Right forelimb (tissue), 1 donor: ENCODE results near the gene ZDHHC11B.
"Not testable (repeated sequence)": the region's sequence is repeated elsewhere in the genome, so short reads cannot be mapped to it uniquely, and the experiment has no call there.

Experiments
- DNase-seq: peaks from one replicate; pipeline ENCODE4 v3.0.0-alpha.2; 2018

ZDHHC11B gene

GRCh38 chr5:714215-715118 is 70.1 kb downstream of the ZDHHC11B start:
- DNase-seq: not testable (repeated sequence)

- DNase-seq: not testable (repeated sequence)
These were observed 70.8 kb downstream of the ZDHHC11B start for GRCh38 chr5:713686-714085.

- not testable (repeated sequence) for DNase-seq
These were observed 75.5 kb downstream of the ZDHHC11B start for GRCh38 chr5:708848-709517.

GRCh38 chr5:708374-708773 is 76.2 kb downstream of the ZDHHC11B start:
- DNase-seq: not testable (repeated sequence)

GRCh38 chr5:706127-706526 is 78.4 kb downstream of the ZDHHC11B start:
- not testable (repeated sequence) for DNase-seq

- not testable (repeated sequence) for DNase-seq
These were observed 87.5 kb downstream of the ZDHHC11B start for GRCh38 chr5:696753-697702.

GRCh38 chr5:696191-696590 is 88.3 kb downstream of the ZDHHC11B start:
- not testable (repeated sequence) for DNase-seq

- not testable (repeated sequence) for DNase-seq
These were observed 89.1 kb downstream of the ZDHHC11B start for GRCh38 chr5:695475-695874.

GRCh38 chr5:694042-694431 is 90.5 kb downstream of the ZDHHC11B start:
- DNase-seq: not testable (repeated sequence)

GRCh38 chr5:693271-694041 is 91.1 kb downstream of the ZDHHC11B start, which contains the start of gene TPPP:
TPPP (minus strand) TSS chr5:693352; CDS start chr5:678060, 15,292 bp downstream.
- DNase-seq: peak; percentile 82

GRCh38 chr5:692529-693041 is 91.9 kb downstream of the ZDHHC11B start:
- DNase-seq: not testable (repeated sequence)

GRCh38 chr5:691817-692528 is 92.6 kb downstream of the ZDHHC11B start:
- no peak for DNase-seq

- not testable (repeated sequence) for DNase-seq
These were observed 93.5 kb downstream of the ZDHHC11B start for GRCh38 chr5:691049-691448.

- not testable (repeated sequence) for DNase-seq
These were observed 94.2 kb downstream of the ZDHHC11B start for GRCh38 chr5:690293-690692.

- not testable (repeated sequence) for DNase-seq
These were observed 96.0 kb downstream of the ZDHHC11B start for GRCh38 chr5:688348-689010.

GRCh38 chr5:686936-687335 is 97.6 kb downstream of the ZDHHC11B start:
- not testable (repeated sequence) for DNase-seq

GRCh38 chr5:686172-686523 is 98.4 kb downstream of the ZDHHC11B start:
- not testable (repeated sequence) for DNase-seq

- peak; percentile 22 for DNase-seq
These were observed 99.0 kb downstream of the ZDHHC11B start for GRCh38 chr5:685262-686171.

GRCh38 chr5:684751-685216 is 99.7 kb downstream of the ZDHHC11B start:
- DNase-seq: peak; percentile 26
